HG03039 (cell line): ENCODE data around the gene MYL10.
"Not testable (repeated sequence)": the region's sequence is repeated elsewhere in the genome, so short reads cannot be mapped to it uniquely, and the experiment has no call there.

Experiments used
- ATAC-seq: cut with Tn5 transposase; IDR thresholded peaks from one replicate; pipeline ENCODE4 v1.9.1; 2021; ENCODE audit warnings: mild to moderate bottlenecking, moderate library complexity; ENCODE audit not compliant: unreplicated experiment

Gene MYL10

DNA sequence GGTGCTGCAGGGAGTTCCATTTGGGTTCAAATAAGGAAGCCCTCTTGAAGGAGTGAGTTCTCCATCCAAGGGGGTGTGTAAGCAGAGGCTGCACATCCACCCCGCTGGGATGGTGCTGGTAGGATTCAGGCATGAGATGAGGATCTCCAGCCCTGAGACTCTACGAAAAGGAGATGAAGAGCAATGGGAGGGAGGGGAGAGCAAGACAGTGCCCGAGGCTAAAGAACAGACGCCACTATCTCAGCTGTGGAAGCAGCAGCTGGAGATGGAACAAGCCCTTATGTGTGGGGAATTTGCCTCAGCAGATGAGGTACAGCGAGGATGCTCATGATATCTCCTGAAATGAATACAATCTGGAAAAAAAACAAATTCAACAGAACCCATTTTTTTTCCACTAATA is 28.1 kb upstream of the MYL10 start:
- no peak for ATAC-seq

DNA sequence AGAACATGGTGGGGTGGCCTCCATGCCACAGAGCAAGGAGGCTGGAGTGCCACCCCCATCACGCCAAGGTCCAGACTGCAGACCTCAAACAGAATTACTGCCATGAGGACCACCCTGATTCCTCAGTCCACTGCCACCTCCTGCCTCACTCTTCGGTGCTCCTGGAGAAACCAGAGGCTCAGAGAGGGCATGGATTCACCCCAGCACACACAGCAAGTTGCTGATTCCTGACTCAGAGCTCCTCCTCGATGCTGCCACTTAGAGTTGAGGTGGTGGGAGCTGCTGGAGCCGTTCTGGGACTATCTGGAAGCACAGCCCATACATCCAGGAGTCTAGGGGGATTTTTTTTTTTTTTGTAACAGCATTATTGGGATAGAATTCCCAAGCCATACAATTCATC is 22.0 kb upstream of the MYL10 start:
- ATAC-seq: no peak

DNA sequence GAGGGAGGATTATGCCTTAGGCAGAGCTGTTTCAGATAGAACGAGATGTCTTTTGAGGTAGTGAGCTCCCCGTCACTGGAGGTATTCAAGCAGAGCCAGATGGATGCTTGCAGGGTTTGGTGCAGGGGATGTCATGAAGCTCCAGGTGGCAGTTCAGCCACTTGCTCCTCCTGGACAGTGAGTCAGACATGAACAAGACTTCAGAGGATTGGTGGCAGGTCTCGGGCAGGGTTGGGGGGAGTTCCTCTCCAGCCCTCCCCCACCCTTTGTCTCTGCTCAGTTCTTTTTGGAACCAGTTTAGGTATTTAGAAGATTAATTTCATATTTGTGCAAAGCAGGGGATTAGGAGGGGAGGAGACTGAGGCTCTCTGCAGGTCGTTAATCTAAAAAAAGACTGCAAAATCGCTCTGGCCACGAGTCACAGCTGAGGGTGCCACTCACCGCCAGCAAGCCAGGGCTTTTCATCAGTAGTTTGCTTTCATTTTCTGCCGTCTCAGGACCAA is 21.5 kb upstream of the MYL10 start:
- ATAC-seq: no peak

DNA sequence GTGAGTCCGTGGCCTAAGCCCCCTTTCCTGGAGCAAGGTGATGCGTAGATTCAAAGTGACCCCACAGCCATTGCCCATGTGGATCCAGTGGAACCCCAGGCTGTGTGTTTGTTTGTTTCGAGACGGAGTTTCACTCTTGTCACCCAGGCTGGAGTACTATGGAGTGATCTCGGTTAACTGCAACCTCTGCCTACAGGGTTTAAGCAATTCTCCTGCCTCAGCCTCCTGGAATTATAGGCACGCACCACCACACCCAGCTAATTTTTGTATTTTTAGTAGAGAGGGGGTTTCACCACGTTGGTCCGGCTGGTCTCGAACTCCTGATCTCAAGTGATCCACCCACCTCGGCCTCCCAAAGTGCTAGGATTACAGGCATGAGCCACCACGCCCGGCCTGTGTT is 18.8 kb upstream of the MYL10 start:
- not testable (repeated sequence) for ATAC-seq

DNA sequence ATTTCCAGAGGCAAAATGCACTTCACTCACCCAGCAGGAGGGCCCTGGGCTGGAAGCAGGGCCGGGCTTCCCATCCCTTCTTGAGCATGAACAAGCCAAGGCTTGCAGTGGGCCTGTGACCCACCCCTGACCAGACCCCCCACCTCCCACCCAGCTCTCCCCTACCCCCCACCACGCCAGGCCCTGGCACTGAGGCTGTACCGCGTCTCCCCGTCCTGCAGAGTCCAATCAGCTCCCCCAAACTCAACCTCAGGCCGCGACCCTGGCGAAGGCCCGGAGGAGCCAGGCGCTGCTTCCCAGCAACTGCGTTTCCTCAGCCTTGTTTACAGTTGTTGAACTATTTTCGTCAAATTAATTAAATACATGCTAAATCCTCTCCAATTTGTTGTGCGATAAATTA is 16.9 kb upstream of the MYL10 start:
- ATAC-seq: no peak

DNA sequence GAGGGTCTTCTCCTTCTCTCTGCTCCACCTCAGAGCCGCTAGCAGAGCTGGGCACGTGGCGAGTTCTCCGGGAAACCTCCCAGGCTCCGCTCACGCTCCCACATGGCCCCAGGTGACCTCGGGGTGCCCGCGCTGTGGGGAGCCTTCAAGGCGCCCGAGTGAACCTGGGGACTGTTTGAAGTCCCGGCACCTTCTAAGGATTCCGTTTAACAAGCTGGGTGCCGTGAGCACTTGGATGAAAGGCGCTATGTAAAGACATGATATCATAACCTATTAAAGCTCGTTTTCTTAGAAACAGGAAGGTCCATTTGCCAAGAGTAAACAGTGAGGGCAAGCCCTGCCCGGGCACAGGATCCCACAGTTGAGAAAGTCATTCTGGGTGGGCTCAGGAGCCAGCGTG is 15.8 kb upstream of the MYL10 start:
- no peak for ATAC-seq

DNA sequence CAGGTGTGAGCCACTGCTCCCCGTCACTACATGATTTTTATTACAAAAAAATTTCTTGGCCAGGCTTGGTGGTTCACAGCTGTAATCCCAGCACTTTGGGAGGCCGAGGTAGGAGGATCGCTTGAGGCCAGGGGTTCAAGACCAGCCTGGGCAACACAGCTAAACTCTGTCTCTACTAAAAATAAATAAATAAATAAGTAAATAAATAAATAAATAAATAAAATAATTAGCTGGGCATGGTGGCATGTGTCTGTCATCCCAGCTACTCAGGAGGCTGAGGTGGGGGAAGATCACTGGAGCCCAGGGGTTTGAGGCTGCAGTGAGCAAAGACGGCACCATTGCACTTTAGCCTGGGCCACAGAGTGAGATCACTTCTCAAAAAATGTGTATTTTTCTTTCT is 10.0 kb upstream of the MYL10 start:
- ATAC-seq: not testable (repeated sequence)

DNA sequence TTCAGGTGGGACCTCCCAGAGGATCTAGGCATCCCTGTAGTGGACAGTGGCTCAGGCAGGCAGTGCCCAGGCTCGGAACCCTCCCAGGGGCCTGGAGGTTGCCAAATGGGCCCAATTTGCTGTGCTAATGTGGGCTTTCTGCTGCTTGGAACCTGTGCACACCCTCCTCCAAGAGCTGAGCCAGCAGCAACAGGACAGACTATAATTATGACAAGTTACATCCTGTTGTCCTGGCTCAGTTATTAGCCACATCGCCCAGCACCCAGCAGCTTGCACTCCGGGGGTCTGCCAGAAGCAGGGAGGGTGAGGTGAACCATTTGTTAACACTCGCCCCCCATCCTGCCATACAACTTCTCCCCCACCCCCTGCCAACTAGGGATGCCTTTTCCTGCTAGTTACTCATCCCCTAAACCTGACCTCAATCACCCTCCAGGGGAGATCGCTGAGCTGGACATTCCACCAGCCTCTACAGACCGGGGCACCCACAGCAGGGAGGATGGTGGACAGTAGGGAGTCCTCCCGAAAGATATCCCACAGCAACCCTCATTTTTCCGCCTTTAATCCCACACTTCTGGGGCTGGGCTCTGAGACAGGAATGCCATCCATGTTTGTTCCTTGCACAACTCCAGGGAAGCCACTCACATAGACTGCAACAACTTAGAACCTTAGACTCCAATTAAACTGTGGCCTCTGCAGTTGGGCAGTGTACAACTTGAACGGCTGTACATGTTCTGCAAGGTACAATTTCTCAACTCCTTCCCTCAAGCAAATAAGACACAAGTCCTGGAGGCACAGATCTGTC is 7.9 kb upstream of the MYL10 start:
- no peak for ATAC-seq

DNA sequence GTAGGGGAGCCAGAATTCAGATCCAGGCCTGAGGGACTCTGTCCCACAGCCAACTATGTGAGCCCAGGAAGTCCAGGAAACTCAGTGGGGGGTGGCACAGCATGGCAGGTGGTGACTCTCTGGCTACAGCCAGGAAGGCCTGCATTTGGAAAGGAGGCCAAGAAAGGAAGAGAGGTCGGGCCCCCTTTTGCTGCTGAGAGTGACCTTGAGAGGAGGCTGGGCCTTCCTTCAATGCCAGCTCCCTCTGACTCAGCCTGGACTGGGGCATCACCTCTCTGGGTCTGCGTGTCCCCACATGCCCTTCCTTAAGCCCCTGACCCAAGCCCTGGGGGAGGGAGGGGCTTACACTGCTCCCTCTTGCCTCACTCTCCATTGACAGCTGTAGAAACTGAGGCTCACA is 6.4 kb upstream of the MYL10 start:
- no peak for ATAC-seq

DNA sequence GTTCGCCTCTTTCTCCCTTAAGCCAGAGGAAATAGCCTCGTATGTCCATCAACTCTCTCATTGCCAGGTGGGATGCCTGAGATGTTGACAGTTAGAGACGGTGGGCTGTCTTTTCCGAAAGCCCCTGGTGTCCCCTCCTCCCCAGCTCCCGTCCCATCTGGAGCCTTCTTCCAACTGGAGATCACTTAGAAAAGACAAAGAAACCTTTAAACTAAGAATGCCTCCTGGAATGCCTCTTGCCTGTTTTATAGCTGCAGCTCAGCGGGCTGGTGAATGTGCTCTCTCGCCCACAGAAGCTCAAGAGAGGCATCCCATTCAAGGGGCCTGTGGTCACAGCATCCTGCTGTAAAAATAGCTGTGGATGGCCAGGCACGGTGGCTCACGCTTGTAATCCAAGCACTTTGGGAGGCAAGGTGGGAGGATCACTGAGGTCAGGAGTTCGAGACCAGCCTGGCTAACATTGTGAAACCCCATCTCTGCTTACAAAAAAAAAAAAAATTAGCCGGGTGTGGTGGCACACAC is 5.2 kb upstream of the MYL10 start:
- ATAC-seq: no peak

DNA sequence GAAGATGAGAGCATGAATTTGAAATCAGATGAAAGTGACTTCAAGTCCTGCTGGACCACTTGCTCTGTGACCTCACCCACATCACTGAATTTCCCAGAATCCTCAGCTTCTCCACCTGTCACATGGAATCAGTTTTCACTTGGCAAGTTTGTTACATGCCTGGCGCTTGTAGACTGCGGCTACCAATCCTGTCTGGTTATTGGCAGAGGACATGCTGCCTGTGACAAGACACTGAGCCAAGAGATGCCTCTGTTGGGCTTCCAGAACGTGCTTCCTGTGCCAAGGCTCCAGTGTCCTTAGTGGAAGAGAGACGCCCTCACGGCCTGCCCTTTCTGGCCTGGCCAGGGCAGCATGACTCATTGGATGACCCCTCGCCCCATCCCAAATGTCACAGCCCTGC is 4.4 kb upstream of the MYL10 start:
- no peak for ATAC-seq

DNA sequence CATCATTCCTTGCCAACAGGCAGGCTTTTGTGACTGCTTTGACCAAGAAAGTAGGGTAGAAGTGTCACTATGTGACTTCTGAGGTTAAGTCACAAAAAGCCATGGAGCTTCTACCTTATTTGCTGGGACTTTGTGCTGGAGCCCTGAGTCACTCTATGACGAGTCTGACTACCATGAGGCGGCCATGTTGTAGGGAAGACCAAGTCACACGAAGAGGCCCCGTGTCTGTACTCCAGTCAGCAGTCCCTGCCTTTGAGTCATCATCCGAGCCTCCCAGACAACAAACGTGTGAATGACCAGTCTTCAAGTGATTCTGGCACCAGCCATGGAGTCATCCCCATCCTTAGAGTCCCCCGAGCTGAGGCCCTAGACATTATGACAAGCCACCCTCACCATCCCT is 3.5 kb upstream of the MYL10 start:
- ATAC-seq: no peak

DNA sequence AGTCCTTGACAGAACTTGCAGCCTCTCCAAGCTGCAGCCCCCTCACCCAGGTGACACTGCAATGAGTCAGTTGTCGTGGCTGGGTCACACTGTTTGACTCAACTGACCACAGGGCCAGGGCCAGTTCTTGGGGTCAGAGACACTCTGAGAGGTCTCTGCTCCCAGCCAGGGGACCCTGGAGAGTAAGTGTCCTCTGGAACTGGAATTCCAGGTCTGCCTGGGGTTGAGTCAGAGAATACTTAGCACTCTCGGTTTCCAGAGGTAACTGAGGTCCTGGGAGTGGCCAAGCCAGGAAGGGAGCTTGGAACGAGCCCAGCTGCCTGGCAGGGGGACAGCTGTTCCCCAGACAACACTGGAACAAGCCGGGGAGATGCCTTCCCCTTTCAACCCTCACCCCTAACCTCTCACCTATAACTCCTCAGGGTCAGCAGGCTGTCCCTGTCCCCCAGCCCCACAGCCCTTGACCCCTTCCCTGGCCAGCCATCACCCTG is 2.2 kb upstream of the MYL10 start:
- ATAC-seq: no peak

DNA sequence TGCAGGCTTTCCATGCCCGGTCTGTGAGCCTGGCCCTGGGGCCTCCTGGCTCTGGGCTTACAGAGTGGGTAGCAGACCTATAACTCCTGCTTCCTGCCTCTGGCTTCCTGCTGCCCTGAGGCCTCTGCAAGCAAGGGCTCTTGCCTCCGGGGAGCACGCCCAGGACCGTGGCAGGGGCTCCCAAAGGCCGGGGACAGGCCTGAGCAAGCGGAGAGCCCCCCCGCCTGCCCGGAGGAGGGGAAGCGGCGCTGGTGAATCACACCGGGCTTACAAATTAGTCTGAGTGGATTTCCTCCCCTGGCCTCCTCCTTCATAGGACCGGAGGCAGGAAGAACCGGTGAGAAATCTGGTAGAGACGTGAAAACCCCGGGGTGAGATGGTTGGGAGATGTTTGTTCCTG is 1.5 kb upstream of the MYL10 start:
- ATAC-seq: no peak

DNA sequence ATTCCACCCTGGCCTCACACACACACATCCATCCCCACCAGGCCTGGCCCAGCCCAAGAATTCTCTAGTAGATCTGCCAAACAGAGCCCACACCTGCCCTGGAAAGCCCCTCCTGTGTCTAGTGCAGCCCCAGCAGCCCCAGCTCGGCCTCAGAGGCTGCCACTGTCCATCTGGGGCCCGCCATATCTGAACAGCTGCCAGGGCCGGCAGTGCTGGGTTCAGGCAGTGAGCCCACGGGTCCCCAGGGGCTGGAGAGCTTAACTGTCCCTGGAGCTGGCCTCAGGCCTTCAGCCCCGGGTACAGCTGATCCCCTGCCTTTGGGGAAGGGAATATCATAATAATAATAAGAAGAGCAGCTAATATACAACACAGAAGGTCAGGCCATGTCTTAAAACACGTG is 574 bp downstream of the MYL10 start:
- ATAC-seq: no peak

DNA sequence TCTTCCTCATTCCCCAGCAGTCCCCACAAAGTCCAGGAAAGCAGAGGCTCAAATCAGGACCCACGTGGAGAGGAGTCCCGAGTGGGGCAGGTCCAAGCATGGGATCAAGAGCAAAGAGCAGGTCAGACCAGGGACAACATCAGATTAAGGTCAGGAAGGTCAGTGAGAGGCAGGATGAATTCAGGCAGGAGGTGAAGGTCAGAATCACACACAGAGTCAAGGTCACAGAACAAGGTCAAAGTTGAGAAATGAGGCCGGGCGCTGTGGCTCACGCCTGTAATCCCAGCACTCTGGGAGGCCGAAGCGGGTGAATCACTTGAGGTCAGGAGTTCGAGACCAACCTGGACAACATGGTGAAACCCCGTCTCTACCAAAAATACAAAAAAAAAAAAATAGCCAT is 2.3 kb downstream of the MYL10 start:
- no peak for ATAC-seq

DNA sequence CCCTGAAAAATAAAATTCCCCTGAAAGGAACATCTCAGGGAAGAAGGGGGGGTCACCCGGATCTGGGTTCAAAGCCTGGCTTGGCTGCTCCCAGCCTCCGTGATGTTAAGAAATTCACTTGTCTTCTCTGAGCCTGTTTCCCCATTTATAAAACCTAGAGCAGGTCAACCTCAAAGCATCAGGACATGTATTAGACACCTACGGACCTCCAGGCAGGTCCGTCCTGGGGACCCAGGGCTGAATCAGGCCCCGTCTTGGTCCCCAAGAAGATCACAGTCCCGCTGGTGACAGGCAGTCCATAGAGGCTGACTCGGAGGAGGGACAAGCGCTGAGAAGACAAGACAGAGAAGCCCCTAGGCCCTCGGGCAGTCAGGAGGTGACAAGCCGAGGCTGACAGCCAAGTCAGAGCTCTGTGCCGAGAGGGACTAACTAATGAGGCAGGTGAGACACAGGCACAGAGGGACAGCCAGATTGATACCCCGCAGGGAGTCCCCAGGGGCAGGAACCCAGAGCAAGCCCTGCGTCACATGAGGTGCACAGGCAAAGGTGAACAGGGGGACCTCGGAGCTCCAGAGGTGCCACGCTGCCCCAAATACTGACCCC is 2.9 kb downstream of the MYL10 start:
- no peak for ATAC-seq

DNA sequence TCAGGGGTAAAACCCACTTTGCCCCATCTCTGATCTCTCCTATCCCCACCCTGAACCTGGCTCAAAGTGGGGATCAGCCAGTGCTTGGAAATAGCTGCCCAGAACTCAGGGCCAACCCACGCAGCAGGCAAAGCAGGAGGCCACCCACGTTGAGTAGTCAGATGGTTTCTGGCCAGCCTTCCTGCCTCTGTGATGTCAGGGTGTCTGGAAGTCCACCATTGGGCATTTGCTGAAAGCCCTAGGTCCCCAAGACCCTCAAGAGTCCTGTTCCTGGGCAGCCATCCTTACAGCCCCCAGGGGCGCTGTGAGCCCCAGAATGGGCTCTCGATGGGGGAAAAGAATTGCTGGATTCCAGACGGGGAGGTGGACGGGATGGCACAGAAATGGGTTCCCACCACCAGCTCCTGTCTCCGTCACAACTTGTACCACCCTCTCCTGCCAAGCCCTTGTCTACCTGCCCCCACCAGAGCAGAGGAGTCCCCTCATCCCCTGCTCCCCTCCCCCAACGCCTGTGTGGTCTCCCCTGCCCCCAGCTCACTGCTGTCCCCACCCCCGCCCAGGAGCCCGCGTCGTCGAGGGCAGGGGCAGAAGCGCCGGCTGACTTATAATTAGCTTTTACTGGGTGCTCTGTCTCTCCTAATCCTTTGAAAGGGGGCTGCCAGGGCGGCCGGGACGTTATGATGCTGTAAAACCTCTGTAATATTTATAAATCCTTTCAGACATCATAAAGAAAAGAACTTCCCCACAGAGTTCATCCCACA is 3.9 kb downstream of the MYL10 start:
- no peak for ATAC-seq

DNA sequence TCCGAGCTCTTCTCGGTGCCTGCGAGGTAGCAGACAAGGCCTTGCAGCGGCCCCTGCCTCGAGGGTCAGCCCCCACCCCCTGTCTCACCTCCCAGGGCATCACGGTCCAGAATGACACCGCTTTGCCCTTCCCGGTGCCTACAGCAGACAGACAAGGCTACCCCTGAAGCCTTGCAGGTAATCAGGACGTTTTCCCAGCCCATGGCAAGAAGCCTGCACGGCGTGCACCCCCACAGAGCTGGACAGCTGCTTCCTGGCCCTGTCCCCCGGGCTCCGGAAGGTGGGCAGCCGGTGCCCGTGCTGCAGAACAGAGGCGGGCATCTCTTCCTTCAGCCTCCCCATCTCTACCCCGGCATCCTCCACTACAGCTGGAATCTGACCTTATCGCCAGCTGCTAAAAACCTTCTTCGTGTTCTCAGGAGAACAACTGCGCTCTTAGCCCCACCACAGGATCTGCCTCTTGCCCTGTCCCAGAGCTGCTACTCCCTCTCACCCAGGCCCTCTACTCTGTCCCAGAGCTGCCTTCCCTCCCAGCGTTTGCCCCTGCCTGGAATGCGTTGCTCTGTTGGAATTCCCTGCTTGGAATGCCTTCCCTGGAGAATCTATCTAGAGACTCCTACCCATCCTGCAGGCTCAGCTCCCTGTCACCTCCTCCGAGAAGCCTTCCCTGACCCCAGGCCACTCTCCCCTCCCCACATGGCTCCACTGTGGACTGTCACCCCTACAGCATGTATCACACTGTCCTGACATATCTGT is 4.7 kb downstream of the MYL10 start:
- no peak for ATAC-seq

DNA sequence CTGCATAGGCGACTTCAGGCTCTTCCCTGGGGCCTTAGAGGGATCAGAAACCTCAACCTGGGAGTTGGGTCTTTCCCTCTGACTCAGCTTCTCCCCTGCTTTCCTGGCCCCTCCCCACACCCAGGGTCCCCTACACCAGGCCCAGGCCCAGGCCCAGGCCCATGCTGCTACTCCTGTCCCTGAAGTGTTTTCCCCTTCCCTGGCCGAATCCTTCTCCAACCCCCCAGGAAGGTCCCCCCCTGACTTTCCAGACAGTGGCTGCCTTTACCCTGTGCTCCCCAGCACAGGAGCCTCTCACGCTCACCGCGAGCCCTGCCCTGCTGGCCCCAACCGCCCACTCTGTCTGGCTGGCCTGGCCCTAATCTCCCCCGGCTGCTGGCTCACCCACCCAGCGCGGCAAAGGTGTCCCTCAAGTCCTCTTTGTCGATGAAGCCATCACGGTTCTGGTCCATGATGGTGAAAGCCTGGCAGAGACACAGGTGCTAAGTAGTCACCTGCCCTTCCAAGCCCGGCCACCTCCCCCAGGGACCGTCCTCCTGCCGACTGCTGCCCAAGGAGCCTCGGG is 6.4 kb downstream of the MYL10 start:
- no peak for ATAC-seq
